HEK293 (cell line): Measurements from ENCODE around the gene POLD4.

Experiments
- ZNF707 ChIP-seq: fragments of 450-650 bp; formaldehyde crosslinking; IDR thresholded peaks from 2 replicates; pipeline ENCODE4 v1.5.1; 2016; ENCODE audit warnings: missing biosample characterization, missing genetic modification characterization
- TF ChIP-seq, protein P1 (sequence below): fragments of 450-650 bp; formaldehyde crosslinking; IDR thresholded peaks from 2 replicates; pipeline ENCODE4 v1.5.1; 2016; ENCODE audit warnings: missing biosample characterization, missing genetic modification characterization
- TF ChIP-seq, protein P2 (sequence below): fragments of 450-650 bp; formaldehyde crosslinking; IDR thresholded peaks from 2 replicates; pipeline ENCODE4 v1.5.1; 2016; ENCODE audit warnings: missing biosample characterization, missing genetic modification characterization

DNA sequence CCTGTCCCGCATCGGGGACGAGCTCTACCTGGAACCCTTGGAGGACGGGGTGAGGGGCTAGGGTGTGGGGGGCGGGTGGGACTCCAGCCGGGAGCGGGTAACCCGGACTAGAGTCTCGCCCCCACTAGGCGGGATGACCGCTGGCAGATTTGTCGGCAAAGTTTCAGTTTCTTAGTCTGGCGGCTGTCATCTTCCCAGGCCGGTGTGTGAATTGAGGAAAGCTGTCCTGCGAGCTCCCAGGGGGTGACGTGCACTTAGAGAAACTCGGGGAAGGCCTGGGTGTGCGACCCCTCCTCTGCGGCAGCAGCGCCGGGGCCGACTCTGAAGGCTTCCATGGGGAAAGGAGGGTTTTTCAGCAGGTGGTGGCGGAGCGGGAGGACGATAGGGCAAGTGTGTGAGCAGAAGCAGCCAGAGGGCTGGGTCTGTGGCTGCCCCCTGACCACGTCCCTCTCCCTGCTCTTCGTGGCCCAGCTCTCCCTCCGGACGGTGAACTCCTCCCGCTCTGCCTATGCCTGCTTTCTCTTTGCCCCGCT is 38.9 kb upstream of the POLD4 start:
- TF ChIP-seq, protein P1, sequence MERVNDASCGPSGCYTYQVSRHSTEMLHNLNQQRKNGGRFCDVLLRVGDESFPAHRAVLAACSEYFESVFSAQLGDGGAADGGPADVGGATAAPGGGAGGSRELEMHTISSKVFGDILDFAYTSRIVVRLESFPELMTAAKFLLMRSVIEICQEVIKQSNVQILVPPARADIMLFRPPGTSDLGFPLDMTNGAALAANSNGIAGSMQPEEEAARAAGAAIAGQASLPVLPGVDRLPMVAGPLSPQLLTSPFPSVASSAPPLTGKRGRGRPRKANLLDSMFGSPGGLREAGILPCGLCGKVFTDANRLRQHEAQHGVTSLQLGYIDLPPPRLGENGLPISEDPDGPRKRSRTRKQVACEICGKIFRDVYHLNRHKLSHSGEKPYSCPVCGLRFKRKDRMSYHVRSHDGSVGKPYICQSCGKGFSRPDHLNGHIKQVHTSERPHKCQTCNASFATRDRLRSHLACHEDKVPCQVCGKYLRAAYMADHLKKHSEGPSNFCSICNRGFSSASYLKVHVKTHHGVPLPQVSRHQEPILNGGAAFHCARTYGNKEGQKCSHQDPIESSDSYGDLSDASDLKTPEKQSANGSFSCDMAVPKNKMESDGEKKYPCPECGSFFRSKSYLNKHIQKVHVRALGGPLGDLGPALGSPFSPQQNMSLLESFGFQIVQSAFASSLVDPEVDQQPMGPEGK (tag by site-specific recombination), result no peak
- TF ChIP-seq, protein P2, sequence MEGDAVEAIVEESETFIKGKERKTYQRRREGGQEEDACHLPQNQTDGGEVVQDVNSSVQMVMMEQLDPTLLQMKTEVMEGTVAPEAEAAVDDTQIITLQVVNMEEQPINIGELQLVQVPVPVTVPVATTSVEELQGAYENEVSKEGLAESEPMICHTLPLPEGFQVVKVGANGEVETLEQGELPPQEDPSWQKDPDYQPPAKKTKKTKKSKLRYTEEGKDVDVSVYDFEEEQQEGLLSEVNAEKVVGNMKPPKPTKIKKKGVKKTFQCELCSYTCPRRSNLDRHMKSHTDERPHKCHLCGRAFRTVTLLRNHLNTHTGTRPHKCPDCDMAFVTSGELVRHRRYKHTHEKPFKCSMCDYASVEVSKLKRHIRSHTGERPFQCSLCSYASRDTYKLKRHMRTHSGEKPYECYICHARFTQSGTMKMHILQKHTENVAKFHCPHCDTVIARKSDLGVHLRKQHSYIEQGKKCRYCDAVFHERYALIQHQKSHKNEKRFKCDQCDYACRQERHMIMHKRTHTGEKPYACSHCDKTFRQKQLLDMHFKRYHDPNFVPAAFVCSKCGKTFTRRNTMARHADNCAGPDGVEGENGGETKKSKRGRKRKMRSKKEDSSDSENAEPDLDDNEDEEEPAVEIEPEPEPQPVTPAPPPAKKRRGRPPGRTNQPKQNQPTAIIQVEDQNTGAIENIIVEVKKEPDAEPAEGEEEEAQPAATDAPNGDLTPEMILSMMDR, result no peak
- TF ChIP-seq ZNF707 (tag by site-specific recombination), result no peak
